H1 (cell line): ENCODE data around the gene PTPRD. TPM values are rescaled to one million over a fixed set of nuclear protein-coding genes. Genes with fewer than 3 reads are reported as not detected.

Experiments
- CTCF ChIA-PET: fragments of 300-600 bp; sonication (Branson Sonifier 250); formaldehyde crosslinking; loops from one replicate; lab custom pipeline; 2021; ENCODE audit not compliant: partially characterized antibody; lab: Charles Lee
- POLR2A ChIA-PET: fragments of 300-600 bp; sonication (Branson Sonifier 250); formaldehyde crosslinking; loops from one replicate; lab custom pipeline; 2021; ENCODE audit warnings: inconsistent platforms; ENCODE audit not compliant: partially characterized antibody; lab: Charles Lee
- DNase-seq, 2 experiments: peaks; one replicate each; pipeline versions ENCODE4 v3.0.0 to v3.0.0-alpha.2; 2010 to 2022; ENCODE audit warnings: low spot score in 2 of 2, low read depth in 1 of 2, mixed read lengths in 1 of 2
- FAIRE-seq: peaks from 2 replicates; lab custom pipeline; 2011; peaks lifted over from hg19 to GRCh38; lab: Jason Lieb, UNC
- H2AFZ ChIP-seq: 2 replicates; pipeline ENCODE4 v1.8.1; 2012; ENCODE audit warnings: low read length, inconsistent platforms
- H2AK5ac ChIP-seq: 2 replicates; pipeline ENCODE4 v1.6.1; 2013; ENCODE audit warnings: low read depth, low read length
- H2BK120ac ChIP-seq: replicated peaks from 2 replicates; pipeline ENCODE3; 2013; ENCODE audit warnings: low read depth, low read length, inconsistent platforms
- H2BK12ac ChIP-seq: 2 replicates; pipeline ENCODE4 v1.6.1; 2013; ENCODE audit warnings: low read depth, low read length
- H2BK15ac ChIP-seq: 2 replicates; pipeline ENCODE4 v1.6.1; 2013; ENCODE audit warnings: low read length
- H2BK20ac ChIP-seq: 2 replicates; pipeline ENCODE4 v1.6.1; 2013; ENCODE audit warnings: low read length
- H2BK5ac ChIP-seq: 2 replicates; pipeline ENCODE4 v1.6.1; 2013; ENCODE audit warnings: low read depth, low read length
- H3K14ac ChIP-seq: 2 replicates; pipeline ENCODE4 v1.6.1; 2013; ENCODE audit warnings: inconsistent platforms; ENCODE audit not compliant: insufficient read length
- H3K18ac ChIP-seq: 2 replicates; pipeline ENCODE4 v1.6.1; 2013; ENCODE audit warnings: low read length; ENCODE audit errors: extremely low read depth
- H3K23ac ChIP-seq: 2 replicates; pipeline ENCODE4 v1.6.1; 2013; ENCODE audit warnings: inconsistent platforms; ENCODE audit not compliant: insufficient read length
- H3K23me2 ChIP-seq: 2 replicates; pipeline ENCODE4 v1.6.1; 2013; ENCODE audit warnings: low read depth, low read length
- H3K27ac ChIP-seq: 2 replicates; pipeline ENCODE4 v1.6.1; 2011; ENCODE audit warnings: low read depth, low read length, inconsistent platforms
- H3K27me3 ChIP-seq, 4 experiments: replicated peaks in 1 of 4; 1 replicate in 1 of 4; 2 replicates in 3 of 4; pipeline versions ENCODE4 v1.6.1 to v1.8.1; 2011 to 2013; ENCODE audit warnings: low read length in 3 of 4, mild to moderate bottlenecking in 3 of 4, inconsistent platforms in 2 of 4, mixed read lengths in 2 of 4, moderate library complexity in 1 of 4; ENCODE audit not compliant: control insufficient read depth in 3 of 4, insufficient read depth in 3 of 4; ENCODE audit errors: extremely low read depth in 1 of 4
- H3K36me3 ChIP-seq, 4 experiments: 2 replicates each; pipeline versions ENCODE4 v1.6.1 to v1.8.1; 2011 to 2013; ENCODE audit warnings: mild to moderate bottlenecking in 4 of 4, low read length in 3 of 4, moderate library complexity in 2 of 4, control low read depth in 1 of 4, inconsistent platforms in 1 of 4; ENCODE audit not compliant: insufficient read depth in 4 of 4, control insufficient read depth in 2 of 4
- H3K4ac ChIP-seq: replicated peaks from 2 replicates; pipeline ENCODE3; 2013; ENCODE audit warnings: low read length, low read depth, mixed read lengths, inconsistent platforms; ENCODE audit not compliant: insufficient read length
- H3K4me1 ChIP-seq, 4 experiments: replicated peaks in 1 of 4; 1 replicate in 1 of 4; 2 replicates in 3 of 4; pipeline versions ENCODE4 v1.6.1 to v1.8.1; 2011 to 2013; ENCODE audit warnings: low read length in 3 of 4, inconsistent platforms in 2 of 4, mixed read lengths in 1 of 4; ENCODE audit not compliant: insufficient read depth in 4 of 4, control insufficient read depth in 3 of 4
- H3K4me2 ChIP-seq, 2 experiments: 2 replicates each; pipeline versions ENCODE4 v1.6.1 to v1.8.1; 2011 to 2013; ENCODE audit warnings: low read depth in 2 of 2, low read length in 2 of 2, control low read depth in 1 of 2, inconsistent platforms in 1 of 2, mild to moderate bottlenecking in 1 of 2; ENCODE audit not compliant: insufficient read depth in 1 of 2
- H3K4me3 ChIP-seq, 4 experiments: fragments of 200-600, 300-600 bp in 1 of 4; sonication (generic), shearing (Covaris generic), sonication (Bioruptor Twin) in 1 of 4; 2 replicates each; pipeline versions ENCODE4 v1.5.1 to v1.8.1; 2011 to 2016; ENCODE audit warnings: low read length in 4 of 4, low read depth in 3 of 4, control low read depth in 2 of 4, inconsistent platforms in 2 of 4, mild to moderate bottlenecking in 2 of 4, mixed read lengths in 1 of 4, moderate library complexity in 1 of 4; ENCODE audit not compliant: insufficient read depth in 2 of 4; ENCODE audit errors: extremely low read depth in 1 of 4
- H3K56ac ChIP-seq: replicated peaks from 2 replicates; pipeline ENCODE3; 2013; ENCODE audit warnings: low read depth, mild to moderate bottlenecking, mixed read lengths, low read length, inconsistent platforms; ENCODE audit not compliant: insufficient read length
- H3K79me1 ChIP-seq: 2 replicates; pipeline ENCODE4 v1.6.1; 2013; ENCODE audit warnings: low read depth, low read length, control low read depth
- H3K79me2 ChIP-seq, 2 experiments: 2 replicates each; pipeline versions ENCODE4 v1.6.1 to v1.8.1; 2012 to 2013; ENCODE audit warnings: low read length in 2 of 2, mild to moderate bottlenecking in 2 of 2, inconsistent platforms in 1 of 2; ENCODE audit not compliant: insufficient read depth in 2 of 2, control insufficient read depth in 1 of 2
- H3K9ac ChIP-seq, 4 experiments: replicated peaks in 1 of 4; 1 replicate in 1 of 4; 2 replicates in 3 of 4; pipeline versions ENCODE4 v1.6.1 to v1.8.1; 2011 to 2013; ENCODE audit warnings: low read depth in 3 of 4, low read length in 3 of 4, control low read depth in 2 of 4, mild to moderate bottlenecking in 2 of 4, moderate library complexity in 2 of 4, inconsistent platforms in 1 of 4; ENCODE audit errors: extremely low read depth in 1 of 4
- H3K9me3 ChIP-seq, 2 experiments: 2 replicates each; pipeline versions ENCODE4 v1.6.1 to v1.8.1; 2012 to 2013; ENCODE audit warnings: mild to moderate bottlenecking in 2 of 2, moderate library complexity in 2 of 2, control low read depth in 1 of 2, inconsistent platforms in 1 of 2, low read depth in 1 of 2, low read length in 1 of 2, mixed read lengths in 1 of 2; ENCODE audit not compliant: insufficient read depth in 2 of 2
- H4K20me1 ChIP-seq, 2 experiments: replicated peaks in 1 of 2; 2 replicates each; pipeline versions ENCODE3 to v1.8.1; 2011 to 2013; ENCODE audit warnings: inconsistent platforms in 2 of 2, low read length in 2 of 2, mild to moderate bottlenecking in 1 of 2; ENCODE audit not compliant: insufficient read depth in 2 of 2, control insufficient read depth in 1 of 2
- H4K5ac ChIP-seq: 2 replicates; pipeline ENCODE4 v1.6.1; 2013; ENCODE audit warnings: low read length, low read depth, mixed read lengths, inconsistent platforms; ENCODE audit not compliant: insufficient read length
- H4K8ac ChIP-seq: 2 replicates; pipeline ENCODE4 v1.8.0; 2013; ENCODE audit warnings: mild to moderate bottlenecking, moderate library complexity, low read length, inconsistent platforms; ENCODE audit not compliant: insufficient read depth; ENCODE audit errors: extremely low read depth
- H4K91ac ChIP-seq: replicated peaks from 2 replicates; pipeline ENCODE3; 2013; ENCODE audit warnings: low read length, mixed read lengths, inconsistent platforms; ENCODE audit not compliant: insufficient read length
- CBX5 ChIP-seq: fragments of 300-800, 300-1000 bp; sonication (generic); IDR thresholded peaks from 2 replicates; pipeline ENCODE4 v1.7.1; 2016; ENCODE audit warnings: antibody characterized with exemption, low read length, low read depth
- E2F6 ChIP-seq: IDR thresholded peaks from 2 replicates; pipeline ENCODE4 v1.6.1; 2012; ENCODE audit warnings: inconsistent platforms
- EP300 ChIP-seq, 2 experiments: IDR thresholded peaks; 1 replicate in 1 of 2; 2 replicates in 1 of 2; pipeline ENCODE4 v1.6.1; 2011 to 2012; ENCODE audit warnings: low read depth in 2 of 2, low read length in 2 of 2, mild to moderate bottlenecking in 2 of 2, borderline replicate concordance in 1 of 2, inconsistent platforms in 1 of 2, moderate library complexity in 1 of 2
- JUND ChIP-seq: IDR thresholded peaks from 2 replicates; pipeline ENCODE4 v1.6.1; 2011; ENCODE audit warnings: mild to moderate bottlenecking, improper control_type of control experiment, low read length
- KDM4A ChIP-seq: IDR thresholded peaks from one replicate; pipeline ENCODE4 v1.7.1; 2012; ENCODE audit warnings: low read depth, mild to moderate bottlenecking, moderate library complexity, low read length, inconsistent platforms; ENCODE audit not compliant: severe bottlenecking
- POLR2AphosphoS5 ChIP-seq: IDR thresholded peaks from 2 replicates; pipeline ENCODE4 v1.6.1; 2011; ENCODE audit warnings: low read depth, low read length
- RAD21 ChIP-seq, 2 experiments: IDR thresholded peaks in 1 of 2; conservative IDR thresholded peaks in 1 of 2; 2 replicates each; pipeline ENCODE4 v1.6.1; 2011; ENCODE audit warnings: low read depth in 2 of 2, low read length in 2 of 2, improper control_type of control experiment in 1 of 2, inconsistent platforms in 1 of 2, mild to moderate bottlenecking in 1 of 2, moderate library complexity in 1 of 2
- SIN3A ChIP-seq, 2 experiments: IDR thresholded peaks in 1 of 2; conservative IDR thresholded peaks in 1 of 2; 2 replicates each; pipeline ENCODE4 v1.6.1; 2011 to 2012; ENCODE audit warnings: low read length in 2 of 2, improper control_type of control experiment in 1 of 2, low read depth in 1 of 2, mild to moderate bottlenecking in 1 of 2
- YY1 ChIP-seq: IDR thresholded peaks from 2 replicates; pipeline ENCODE4 v1.6.1; 2011; ENCODE audit warnings: low read depth, mild to moderate bottlenecking, low read length
- WGBS, 2 experiments: shearing (Covaris generic) in 1 of 2; methylation state at CpG; one replicate each; pipeline versions ENCODE4 v1.1.6 to v1.1.7; 2013 to 2015; ENCODE audit warnings: low lambda C conversion rate in 2 of 2, mixed read lengths in 2 of 2, inconsistent platforms in 1 of 2, low coverage in 1 of 2, missing lambda C conversion rate in 1 of 2; ENCODE audit not compliant: insufficient replicate concordance in 2 of 2, insufficient coverage in 1 of 2, insufficient read length in 1 of 2; ENCODE audit errors: extremely low coverage in 1 of 2, missing lambda C conversion rate in 1 of 2; 5-methylcytosine and 5-hydroxymethylcytosine counted together
- polyA plus RNA-seq, 7 experiments: library from polyadenylated mRNA; depleted of rRNA in 3 of 7; stranded (reverse) in 5 of 7; unstranded in 2 of 7; fragments of >200 nt in 5 of 7; fragments of 200-250 nt in 2 of 7; gene quantifications; 1 replicate in 5 of 7; 2 replicates in 1 of 7; 4 replicates in 1 of 7; pipeline versions ENCODE4 v1.2.1 to v1.2.3, GENCODE V29; 2011 to 2013; ENCODE audit warnings: missing spikeins in 2 of 7, mixed read lengths in 2 of 7
- total RNA-seq: library from RNA; stranded (reverse); fragmentation: NEBNext Ultra II Directional; extraction: Animal tissue kit (Norgen Biotek cat#: 25700); gene quantifications from 2 replicates; pipeline ENCODE4 v1.2.1, GENCODE V29; 2021

PTPRD gene
- total and polyA plus RNA-seq, 2 of the 8 experiments (the other 6 are each of a cell fraction or from before 2014, with no cell fraction given): 17.2 to 77.0 TPM

GRCh38 chr9:10036095-10036494 is 576.7 kb downstream of the PTPRD start:
- FAIRE-seq: no peak

More at GRCh38 chr9:10036095-10036494, 576.7 kb downstream of the PTPRD start:
- WGBS, 2 experiments: 95% methylated on average over 2 of the region's 2 CpGs; no CpG with 5 or more reads in 1 of the 2 experiments
- Histone ChIP-seq H3K14ac (no peak overlapping the region), H2AK5ac (no peak overlapping the region), H2BK15ac (no peak overlapping the region), H3K36me3 (no peaks in the 10 kb centered on the region), H3K18ac (no peak overlapping the region), H3K23ac (no peak overlapping the region), H3K9me3 (no peaks in the 10 kb centered on the region), H3K79me2 (no peaks in the 10 kb centered on the region), H2BK12ac (no peak overlapping the region), H3K4me1 (no peaks in the 10 kb centered on the region), H3K4me2 (no peak overlapping the region), H2BK20ac (no peak overlapping the region), H4K20me1 (no peaks in the 10 kb centered on the region), H3K4ac (no peak overlapping the region), H3K4me3 (no peak overlapping the region), H4K5ac (no peak overlapping the region), H3K79me1 (no peaks in the 10 kb centered on the region), H3K23me2 (no peaks in the 10 kb centered on the region; the same call in 1 of the 2 replicates), H4K91ac (no peak overlapping the region), H2AFZ (no peak overlapping the region), H3K56ac (no peak overlapping the region), H3K27ac (no peak overlapping the region), H2BK5ac (no peak overlapping the region), H3K27me3 (no peaks in the 10 kb centered on the region), H4K8ac (no peak overlapping the region), H3K9ac (no peak overlapping the region), H2BK120ac (no peak overlapping the region)
- no peak for DNase-seq
- ChIA-PET POLR2A (no interaction called here), CTCF (interaction anchor here (1.2 kb wide), 1 partner anchor 9 kb away, joined by 4 read pairs; no protein-coding TSS in a partner anchor)
- no peak for TF ChIP-seq RAD21 (IDR thresholded peaks at IDR 0.05 in 1 of 2, conservative IDR thresholded peaks at IDR 0.05 in 1 of 2; ENCODE audit: low read depth in 2 of 2, low read length in 2 of 2)
- no peak for TF ChIP-seq POLR2AphosphoS5
- no peak for TF ChIP-seq CBX5
- TF ChIP-seq E2F6: no peak
- no peak for TF ChIP-seq JUND
- no peak for TF ChIP-seq EP300 (IDR thresholded peaks at IDR 0.05; ENCODE audit: borderline replicate concordance in 1 of 2, low read depth in 2 of 2, low read length in 2 of 2)
- no peak for TF ChIP-seq KDM4A
- TF ChIP-seq YY1: no peak
- TF ChIP-seq SIN3A (conservative IDR thresholded peaks at IDR 0.05 in 1 of 2, IDR thresholded peaks at IDR 0.05 in 1 of 2; ENCODE audit: low read depth in 1 of 2, low read length in 2 of 2): no peak
